ENCODE data around the gene ZFAND3.

DNA sequence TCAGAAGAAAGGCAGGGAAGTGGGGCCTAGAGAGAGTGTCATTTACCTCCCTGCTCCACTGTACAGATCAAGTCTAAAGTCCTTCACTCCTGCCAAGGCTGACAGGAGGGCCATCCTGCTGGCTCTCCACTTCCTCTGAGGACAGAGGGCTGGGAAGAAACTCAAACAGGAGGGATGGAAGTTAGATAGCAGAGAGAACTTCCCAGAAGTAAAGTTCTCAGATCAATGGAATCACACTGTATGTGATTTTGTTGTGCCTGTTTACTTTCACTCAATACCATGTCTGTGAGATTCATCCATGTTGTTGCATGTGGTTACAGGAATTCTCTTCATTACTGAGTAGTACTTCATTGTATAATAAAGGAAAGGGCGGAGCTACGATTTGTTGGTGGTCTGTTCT lies 32.3 kb upstream of the ZFAND3 start:
- TF ChIP-seq, protein P1, sequence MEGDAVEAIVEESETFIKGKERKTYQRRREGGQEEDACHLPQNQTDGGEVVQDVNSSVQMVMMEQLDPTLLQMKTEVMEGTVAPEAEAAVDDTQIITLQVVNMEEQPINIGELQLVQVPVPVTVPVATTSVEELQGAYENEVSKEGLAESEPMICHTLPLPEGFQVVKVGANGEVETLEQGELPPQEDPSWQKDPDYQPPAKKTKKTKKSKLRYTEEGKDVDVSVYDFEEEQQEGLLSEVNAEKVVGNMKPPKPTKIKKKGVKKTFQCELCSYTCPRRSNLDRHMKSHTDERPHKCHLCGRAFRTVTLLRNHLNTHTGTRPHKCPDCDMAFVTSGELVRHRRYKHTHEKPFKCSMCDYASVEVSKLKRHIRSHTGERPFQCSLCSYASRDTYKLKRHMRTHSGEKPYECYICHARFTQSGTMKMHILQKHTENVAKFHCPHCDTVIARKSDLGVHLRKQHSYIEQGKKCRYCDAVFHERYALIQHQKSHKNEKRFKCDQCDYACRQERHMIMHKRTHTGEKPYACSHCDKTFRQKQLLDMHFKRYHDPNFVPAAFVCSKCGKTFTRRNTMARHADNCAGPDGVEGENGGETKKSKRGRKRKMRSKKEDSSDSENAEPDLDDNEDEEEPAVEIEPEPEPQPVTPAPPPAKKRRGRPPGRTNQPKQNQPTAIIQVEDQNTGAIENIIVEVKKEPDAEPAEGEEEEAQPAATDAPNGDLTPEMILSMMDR (IDR thresholded peaks at IDR 0.05): no peak
- no peak for TF ChIP-seq ZFX (IDR thresholded peaks at IDR 0.05; ENCODE audit: borderline replicate concordance)
